SK-N-MC (cell line): ENCODE data around the gene IL22.

Experiments used
- EZH2 ChIP-seq: fragments of 200-600 bp; sonication (generic); IDR thresholded peaks from one replicate; pipeline ENCODE4 v1.6.1; 2017; ENCODE audit warnings: antibody characterized with exemption
- POLR2AphosphoS5 ChIP-seq: IDR thresholded peaks from 2 replicates; pipeline ENCODE4 v1.6.1; 2012; ENCODE audit warnings: mild to moderate bottlenecking, low read depth, low read length, borderline replicate concordance

GRCh38 chr12:68264857-68265256 is 11.5 kb upstream of the IL22 start:
- TF ChIP-seq POLR2AphosphoS5 = no peak
- TF ChIP-seq EZH2 = no peak
